GM21526 (cell line): ENCODE data around the gene TLR8.
"Not testable (repeated sequence)": the region's sequence is repeated elsewhere in the genome, so short reads cannot be mapped to it uniquely, and the experiment has no call there.

Source experiments
- ATAC-seq: cut with Tn5 transposase; IDR thresholded peaks from one replicate; pipeline ENCODE4 v1.9.1; 2021; ENCODE audit warnings: moderate library complexity; ENCODE audit not compliant: unreplicated experiment, low FRiP score

The TLR8 gene

DNA sequence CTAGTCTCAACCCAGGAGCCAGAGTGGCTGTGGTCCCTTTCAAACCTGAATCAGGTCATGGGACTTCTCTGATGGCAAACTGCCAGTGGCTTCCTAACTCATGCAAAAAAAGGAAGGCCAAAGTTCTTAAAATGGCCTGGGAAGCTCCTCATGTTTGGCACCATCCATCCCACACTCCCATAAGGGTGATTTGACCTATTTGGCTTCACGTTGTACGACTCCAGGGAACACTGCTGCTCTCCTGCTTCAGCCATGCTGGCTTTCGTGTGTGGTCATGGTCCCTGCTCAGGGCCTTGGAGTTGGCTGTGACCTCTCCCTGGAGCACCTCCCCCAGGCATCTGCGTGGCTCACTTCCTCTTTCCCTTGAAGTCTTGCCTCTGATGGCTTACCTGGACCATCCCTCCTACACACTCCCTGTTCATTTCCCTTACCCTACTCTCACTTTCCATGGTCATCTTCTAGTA, 55.7 kb downstream of the TLR8 start:
- no peak for ATAC-seq

DNA sequence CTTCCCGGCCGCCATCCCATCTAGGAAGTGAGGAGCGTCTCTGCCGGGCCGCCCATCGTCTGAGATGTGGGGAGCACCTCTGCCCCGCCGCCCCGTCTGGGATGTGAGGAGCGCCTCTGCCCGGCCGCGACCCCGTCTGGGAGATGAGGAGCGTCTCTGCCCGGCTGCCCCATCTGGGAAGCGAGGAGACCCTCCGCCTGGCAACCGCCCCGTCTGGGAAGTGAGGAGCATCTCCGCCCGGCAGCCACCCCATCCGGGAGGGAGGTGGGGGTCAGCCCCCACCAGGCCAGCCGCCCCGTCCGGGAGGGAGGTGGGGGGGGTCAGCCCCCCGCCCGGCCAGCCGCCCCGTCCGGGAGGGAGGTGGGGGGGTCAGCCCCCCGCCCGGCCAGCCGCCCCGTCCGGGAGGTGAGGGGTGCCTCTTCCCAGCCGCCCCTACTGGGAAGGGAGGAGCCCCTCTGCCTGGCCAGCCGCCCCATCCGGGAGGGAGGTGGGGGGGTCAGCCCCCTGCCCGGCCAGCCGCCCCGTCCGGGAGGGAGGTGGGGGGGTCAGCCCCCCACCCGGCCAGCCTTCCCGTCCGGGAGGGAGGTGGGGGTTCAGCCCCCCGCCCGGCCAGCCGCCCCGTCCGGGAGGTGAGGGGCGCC, 56.9 kb downstream of the TLR8 start:
- ATAC-seq = not testable (repeated sequence)

DNA sequence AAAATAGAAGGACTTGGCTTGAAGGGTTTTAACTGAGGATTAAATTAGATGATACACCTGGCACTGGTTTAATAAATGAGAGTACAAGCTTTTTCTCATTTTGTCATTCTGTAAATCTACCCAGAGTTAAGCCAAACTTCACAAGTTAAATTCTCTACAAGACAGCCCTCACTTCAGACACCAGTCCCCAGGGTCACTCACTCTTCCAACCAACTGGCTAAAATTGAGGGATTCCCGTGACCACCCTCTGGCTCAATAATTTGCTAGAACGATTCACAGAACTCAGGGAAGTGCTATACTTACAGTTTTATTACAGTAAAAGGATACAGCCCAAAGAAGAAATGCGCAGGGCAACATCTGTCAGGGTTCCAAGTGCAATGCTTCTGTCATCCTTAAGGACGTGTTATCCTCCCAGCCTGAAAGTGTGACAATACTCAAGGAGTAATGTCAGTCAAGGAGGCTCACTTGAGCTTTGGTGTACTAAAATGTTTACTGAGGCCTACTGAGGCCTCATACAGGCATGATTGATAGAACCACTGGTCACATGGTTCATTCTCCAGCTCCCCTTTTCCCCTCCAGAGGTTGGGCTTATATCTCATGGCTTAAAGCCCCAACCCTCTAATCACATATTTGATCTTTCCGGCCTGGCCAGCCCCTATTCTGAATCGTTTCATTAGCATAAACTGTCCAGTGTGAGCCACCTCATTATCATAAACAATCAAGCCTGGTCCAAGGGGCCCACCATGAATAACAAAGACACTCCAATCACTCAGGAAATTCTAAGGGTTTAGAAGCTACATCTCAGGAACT, 58.9 kb downstream of the TLR8 start:
- ATAC-seq = no peak

DNA sequence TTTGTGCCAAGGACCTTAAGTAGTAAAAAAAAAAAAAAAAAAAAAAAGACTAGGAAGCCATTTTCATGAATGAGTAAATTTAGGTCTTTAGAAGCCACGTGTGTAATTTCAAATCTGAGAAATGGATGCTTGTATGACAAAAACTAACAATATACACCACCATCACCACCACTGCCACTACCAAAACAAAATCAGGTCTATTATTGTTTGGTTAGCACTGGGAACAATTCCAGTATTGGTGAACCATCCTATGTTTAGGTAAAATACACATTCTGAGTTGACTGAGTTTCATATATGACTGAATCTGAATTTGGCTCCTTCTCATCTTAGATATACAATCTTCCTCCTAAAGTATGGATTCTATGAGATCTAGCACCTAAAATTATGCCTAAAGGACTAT, 59.7 kb downstream of the TLR8 start:
- ATAC-seq = no peak

DNA sequence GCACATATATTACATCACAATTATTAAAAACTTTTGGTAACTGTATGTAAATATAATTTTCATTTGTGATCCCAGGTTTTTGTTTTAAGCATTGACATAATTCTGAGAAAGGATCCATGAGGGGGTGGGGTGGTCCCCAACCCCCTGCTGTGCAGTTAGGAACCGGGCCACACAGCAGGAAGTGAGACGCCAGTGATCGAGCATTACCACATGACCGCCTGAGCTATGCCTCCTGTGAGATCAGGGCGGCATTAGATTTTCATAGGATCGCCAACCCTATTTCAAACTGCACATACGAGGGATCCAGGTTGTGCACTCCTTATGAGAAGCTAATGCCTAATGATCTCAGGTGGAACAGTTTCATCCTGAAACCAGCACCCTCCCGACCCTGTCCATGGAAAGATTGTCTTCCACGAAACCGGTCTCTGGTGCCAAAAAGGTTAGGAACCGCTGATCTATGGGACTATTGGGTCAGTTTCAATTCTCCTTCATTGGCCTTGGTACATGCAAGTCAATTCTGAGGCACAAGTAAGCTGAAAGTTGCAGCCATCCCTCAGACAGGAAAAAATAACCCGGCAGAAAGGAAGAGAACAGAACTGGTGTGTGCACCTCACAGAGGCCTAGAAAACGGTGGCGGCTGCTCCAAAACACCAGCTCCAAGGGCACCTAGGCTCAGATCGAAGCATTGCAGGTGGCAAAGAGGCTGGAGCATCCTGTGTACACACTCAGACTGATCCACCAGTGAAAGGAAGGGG, 61.5 kb downstream of the TLR8 start:
- no peak for ATAC-seq

DNA sequence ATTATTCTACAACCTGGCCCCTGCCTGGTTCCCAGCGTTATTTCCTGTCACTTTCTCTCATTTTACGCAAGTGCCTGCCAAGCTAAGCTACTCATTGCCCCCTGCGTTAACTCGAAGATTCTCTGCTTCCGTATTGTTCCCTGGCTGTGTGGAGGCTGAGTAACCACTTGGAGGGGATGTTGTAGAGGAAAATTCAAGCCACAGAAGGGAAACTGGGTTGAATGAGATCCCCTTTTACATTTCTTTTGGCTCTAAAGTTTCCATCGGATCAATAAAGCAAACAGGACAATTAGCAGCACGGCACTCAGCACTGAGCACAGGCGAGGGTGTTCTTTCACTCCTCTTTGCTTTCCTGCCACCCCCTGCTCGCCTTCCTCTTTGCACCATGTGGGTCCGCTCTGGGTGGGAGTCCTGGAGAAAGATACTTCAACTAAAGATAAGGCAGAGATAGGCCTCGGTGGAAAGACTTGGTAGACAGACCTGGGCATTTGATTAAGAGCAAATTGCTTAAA, 64.3 kb downstream of the TLR8 start:
- ATAC-seq = no peak

DNA sequence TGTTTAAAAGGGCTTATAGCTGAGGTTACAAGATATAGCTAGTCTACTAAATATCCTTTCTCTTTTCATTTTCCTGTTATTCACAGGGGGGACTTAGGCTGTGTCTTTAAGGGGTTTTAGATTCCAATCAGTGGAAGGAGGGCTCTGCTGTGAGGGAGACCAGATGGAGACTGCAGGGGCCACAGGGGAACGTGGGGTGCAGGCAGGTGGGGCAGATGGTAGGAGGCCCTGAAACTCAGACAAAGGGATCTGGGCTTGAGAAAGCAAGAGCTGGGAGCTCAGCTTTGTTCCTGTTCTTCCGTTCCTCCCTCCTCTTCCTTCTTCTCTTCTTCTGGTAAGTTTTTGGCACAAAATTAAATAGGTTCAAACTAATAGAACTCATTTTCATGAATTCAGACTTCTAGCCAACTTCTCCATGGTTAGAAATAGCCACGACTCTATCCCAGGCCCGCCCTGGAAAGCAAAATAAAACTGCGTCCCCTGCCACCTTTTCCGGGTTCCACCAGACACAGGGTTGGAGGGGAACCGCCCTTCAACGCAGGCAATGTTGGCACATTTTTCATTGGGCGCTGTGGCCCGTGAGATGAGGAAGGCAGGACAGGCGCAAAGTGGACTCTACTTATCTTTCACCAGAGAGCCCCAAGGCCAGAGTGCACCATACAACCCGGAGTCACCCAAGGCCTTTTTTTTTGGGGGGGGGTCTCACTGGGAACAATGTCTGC, 65.0 kb downstream of the TLR8 start:
- ATAC-seq = no peak

DNA sequence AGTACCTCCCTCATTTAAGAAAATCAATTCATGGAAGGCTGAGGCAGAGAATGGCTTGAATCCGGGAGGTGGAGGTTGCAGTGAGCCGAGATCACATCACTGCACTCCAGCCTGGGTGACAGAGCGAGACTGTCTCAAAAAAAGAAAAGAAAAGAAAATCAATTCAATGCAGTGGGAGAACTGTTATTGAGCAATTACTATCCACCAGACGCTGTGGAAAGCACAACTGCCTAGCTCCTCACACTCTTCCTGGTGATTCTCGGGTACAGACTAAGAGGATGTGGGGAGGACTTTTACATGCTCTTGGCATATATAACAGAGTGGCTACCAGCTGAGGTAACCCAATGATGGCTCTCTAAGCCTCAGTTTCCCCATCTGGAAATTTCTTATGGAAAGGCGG, 65.8 kb downstream of the TLR8 start:
- ATAC-seq = no peak
